A673 (cell line): ENCODE measurements around the gene LRRC3B. TPM values are rescaled to one million over a fixed set of nuclear protein-coding genes. Genes with fewer than 3 reads are reported as not detected.

ENCODE experiments used
- BruUV-seq: library from RNA; stranded (reverse); fragments of 400-500 nt; replicated peaks from 2 replicates; lab custom pipeline; 2021; lab: Mats Ljungman, UMichigan
- CTCF ChIA-PET: fragments of 300-600 bp; sonication (Branson Sonifier 250); formaldehyde crosslinking; loops from one replicate; lab custom pipeline; 2022; ENCODE audit warnings: antibody characterized with exemption; lab: Charles Lee
- POLR2A ChIA-PET: fragments of 300-600 bp; sonication (Branson Sonifier 250); formaldehyde crosslinking; loops from one replicate; lab custom pipeline; 2022; ENCODE audit warnings: antibody characterized with exemption; ENCODE audit not compliant: low non-redundant PET; lab: Charles Lee
- DNase-seq: peaks from one replicate; pipeline ENCODE4 v3.0.0-alpha.2; 2015; ENCODE audit warnings: low spot score
- H3K27ac ChIP-seq: fragments of 200-600 bp; sonication (generic); 2 replicates; pipeline ENCODE4 v1.5.1; 2016; ENCODE audit warnings: mixed run types, low read depth, mild to moderate bottlenecking, mixed read lengths, antibody characterized with exemption, low read length; ENCODE audit not compliant: poor library complexity, severe bottlenecking
- H3K27me3 ChIP-seq: fragments of 200-600 bp; sonication (generic); replicated peaks from 2 replicates; pipeline ENCODE4 v1.6.1; 2017; ENCODE audit warnings: mixed run types, low read depth, mild to moderate bottlenecking, mixed read lengths, antibody characterized with exemption, low read length; ENCODE audit not compliant: insufficient read depth, poor library complexity
- H3K36me3 ChIP-seq: fragments of 200-600 bp; sonication (generic); 2 replicates; pipeline ENCODE4 v1.6.1; 2016; ENCODE audit warnings: mixed run types, mild to moderate bottlenecking, mixed read lengths, antibody characterized with exemption, low read length; ENCODE audit not compliant: insufficient read depth, poor library complexity, severe bottlenecking
- H3K4me1 ChIP-seq: fragments of 200-600 bp; sonication (generic); 2 replicates; pipeline ENCODE4 v1.6.1; 2017; ENCODE audit warnings: mixed run types, mild to moderate bottlenecking, mixed read lengths, antibody characterized with exemption, low read length; ENCODE audit not compliant: insufficient read depth, poor library complexity, severe bottlenecking
- H3K4me3 ChIP-seq: fragments of 200-600 bp; sonication (generic); 2 replicates; pipeline ENCODE4 v1.5.1; 2016; ENCODE audit warnings: low read depth, mixed run types, mild to moderate bottlenecking, mixed read lengths, low read length; ENCODE audit not compliant: poor library complexity, severe bottlenecking
- H3K9me3 ChIP-seq: fragments of 200-600 bp; sonication (generic); 2 replicates; pipeline ENCODE4 v1.6.1; 2016; ENCODE audit warnings: mixed run types, low read depth, mild to moderate bottlenecking, mixed read lengths, antibody characterized with exemption, low read length; ENCODE audit not compliant: poor library complexity, severe bottlenecking
- EZH2 ChIP-seq: fragments of 200-600 bp; sonication (generic); IDR thresholded peaks from 2 replicates; pipeline ENCODE4 v1.6.1; 2017; ENCODE audit warnings: borderline replicate concordance, low read depth, mild to moderate bottlenecking, mixed read lengths, antibody characterized with exemption, low read length; ENCODE audit not compliant: poor library complexity, severe bottlenecking
- intact Hi-C: fragments of 100-400 bp; cut with micrococcal nuclease; formaldehyde crosslinking; loops from one replicate; pipeline ENCODE4 v1.10.0; 2022; ENCODE audit not compliant: unreplicated experiment
- total RNA-seq: library from RNA; stranded (reverse); gene quantifications from 2 replicates; pipeline ENCODE4 v1.2.3, GENCODE V29; 2021
- TF ChIP-seq, protein P1 (sequence below): fragments of 300-800, 200-600 bp; sonication (generic); conservative IDR thresholded peaks from 2 replicates; pipeline ENCODE4 v1.5.1; 2017; ENCODE audit warnings: low read depth, mild to moderate bottlenecking, antibody characterized with exemption, low read length, moderate library complexity, mixed read lengths

Gene LRRC3B
- total RNA-seq, 1 experiment from 2014 or later: not detected

DNA sequence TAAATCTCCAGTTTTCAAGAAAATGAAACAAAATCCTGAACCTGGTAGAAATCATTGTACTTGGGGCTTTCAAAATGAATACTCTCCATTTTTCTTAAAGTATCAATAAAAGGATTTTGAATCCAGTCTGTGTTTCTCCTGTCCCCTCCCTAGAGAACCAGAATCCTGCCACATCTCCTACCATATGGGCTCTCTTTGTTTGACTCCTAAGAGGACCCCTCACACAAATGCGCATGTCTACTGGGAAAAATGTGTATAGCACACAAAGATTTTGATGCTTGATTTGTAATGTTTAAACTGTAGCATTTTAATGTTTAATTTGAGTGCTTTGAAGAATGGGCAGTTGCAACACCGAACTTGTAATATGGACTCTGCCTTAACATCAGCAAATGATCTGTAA lies 25.9 kb downstream of the LRRC3B start:
- BruUV-seq: no TSS peak
- Histone ChIP-seq H3K4me3 (no peak overlapping the region), H3K4me1 (no peaks in the 10 kb centered on the region), H3K36me3 (no peaks in the 10 kb centered on the region), H3K27ac (no peak overlapping the region), H3K27me3 (no peaks in the 10 kb centered on the region), H3K9me3 (no peaks in the 10 kb centered on the region)
- DNase-seq: no peak
- intact Hi-C loops: no loop called here
- ChIA-PET CTCF (no interaction called here), POLR2A (no interaction called here)
- no peak for TF ChIP-seq EZH2
- TF ChIP-seq, protein P1, sequence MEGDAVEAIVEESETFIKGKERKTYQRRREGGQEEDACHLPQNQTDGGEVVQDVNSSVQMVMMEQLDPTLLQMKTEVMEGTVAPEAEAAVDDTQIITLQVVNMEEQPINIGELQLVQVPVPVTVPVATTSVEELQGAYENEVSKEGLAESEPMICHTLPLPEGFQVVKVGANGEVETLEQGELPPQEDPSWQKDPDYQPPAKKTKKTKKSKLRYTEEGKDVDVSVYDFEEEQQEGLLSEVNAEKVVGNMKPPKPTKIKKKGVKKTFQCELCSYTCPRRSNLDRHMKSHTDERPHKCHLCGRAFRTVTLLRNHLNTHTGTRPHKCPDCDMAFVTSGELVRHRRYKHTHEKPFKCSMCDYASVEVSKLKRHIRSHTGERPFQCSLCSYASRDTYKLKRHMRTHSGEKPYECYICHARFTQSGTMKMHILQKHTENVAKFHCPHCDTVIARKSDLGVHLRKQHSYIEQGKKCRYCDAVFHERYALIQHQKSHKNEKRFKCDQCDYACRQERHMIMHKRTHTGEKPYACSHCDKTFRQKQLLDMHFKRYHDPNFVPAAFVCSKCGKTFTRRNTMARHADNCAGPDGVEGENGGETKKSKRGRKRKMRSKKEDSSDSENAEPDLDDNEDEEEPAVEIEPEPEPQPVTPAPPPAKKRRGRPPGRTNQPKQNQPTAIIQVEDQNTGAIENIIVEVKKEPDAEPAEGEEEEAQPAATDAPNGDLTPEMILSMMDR: no peak

DNA sequence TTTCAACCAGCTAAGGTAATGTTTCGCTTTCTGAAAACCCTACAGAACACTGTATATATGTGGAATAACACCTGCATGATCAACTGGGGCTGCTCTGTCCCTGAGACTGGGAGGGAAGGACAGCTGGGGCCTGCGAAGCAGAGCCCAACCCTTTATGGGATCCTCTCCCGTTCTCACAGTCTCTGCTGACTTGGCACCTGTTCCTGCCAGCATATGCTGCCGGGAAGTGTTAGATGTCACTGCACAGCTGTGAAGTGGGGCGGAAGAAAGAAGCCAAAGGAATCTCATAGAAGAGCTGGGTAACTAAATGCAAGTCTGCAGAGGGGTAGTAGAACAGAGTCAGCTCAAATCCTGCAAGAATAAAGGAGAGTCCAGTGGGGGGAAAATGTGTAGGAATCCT lies 29.6 kb downstream of the LRRC3B start:
- H3K4me3 ChIP-seq: no peak overlapping the region
- ChIA-PET CTCF (no interaction called here), POLR2A (no interaction called here)
- no TSS peak for BruUV-seq
- intact Hi-C loops: no loop called here
- TF ChIP-seq, protein P1: no peak
- TF ChIP-seq EZH2: no peak
- no peaks in the 10 kb centered on the region for H3K36me3 ChIP-seq
- H3K9me3 ChIP-seq: no peaks in the 10 kb centered on the region
- DNase-seq: no peak
- no peak overlapping the region for H3K27ac ChIP-seq
- H3K27me3 ChIP-seq: no peaks in the 10 kb centered on the region
- H3K4me1 ChIP-seq: no peaks in the 10 kb centered on the region

DNA sequence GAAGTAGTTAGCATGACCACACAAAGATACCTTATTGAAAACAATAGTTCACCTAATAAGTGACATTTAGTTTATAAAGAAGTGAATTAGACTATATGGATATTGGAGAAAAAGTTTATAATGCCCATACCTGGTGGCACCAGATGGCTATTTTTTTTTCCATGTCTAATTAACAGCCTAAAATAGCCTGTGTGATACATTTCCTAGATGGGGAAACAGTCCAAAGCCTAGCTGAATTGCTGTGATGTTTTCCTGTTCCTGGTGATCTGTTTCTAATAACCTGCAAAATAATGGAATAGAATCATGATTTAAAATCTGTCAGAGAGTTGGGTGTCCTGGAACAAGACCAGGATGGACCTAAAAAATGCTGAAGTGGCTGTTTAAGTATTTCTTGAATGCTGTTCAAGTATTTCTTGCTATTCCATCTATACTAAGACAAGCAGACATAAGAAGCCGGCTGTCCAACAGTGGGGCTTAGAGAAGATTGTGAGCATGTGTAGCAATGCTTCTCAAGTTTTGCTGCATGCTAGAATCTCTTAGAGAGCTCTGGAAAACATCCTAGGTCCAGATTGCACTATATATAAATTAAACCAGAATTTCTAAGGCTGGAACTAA lies 31.3 kb downstream of the LRRC3B start:
- no TSS peak for BruUV-seq
- ChIA-PET POLR2A (no interaction called here), CTCF (no interaction called here)
- TF ChIP-seq EZH2: no peak
- TF ChIP-seq, protein P1: no peak
- intact Hi-C loops: no loop called here
- H3K27ac ChIP-seq: no peak overlapping the region
- H3K4me1 ChIP-seq: no peaks in the 10 kb centered on the region
- DNase-seq: no peak
- H3K9me3 ChIP-seq: no peaks in the 10 kb centered on the region
- no peak overlapping the region for H3K4me3 ChIP-seq
- no peaks in the 10 kb centered on the region for H3K36me3 ChIP-seq
- H3K27me3 ChIP-seq: no peaks in the 10 kb centered on the region
